ENCODE data around the gene TPD52L1. TPM values are rescaled to one million over a fixed set of nuclear protein-coding genes. Genes with fewer than 3 reads are reported as not detected.

The TPD52L1 gene
- total and polyA plus RNA-seq, 2 of the 4 experiments (the other 2 are of a cell fraction), result 10.2 to 13.5 TPM

- H4K5ac ChIP-seq (ENCODE audit: low read depth, low read length), result no peak overlapping the region
- no peaks in the 10 kb centered on the region for H3K27me3 ChIP-seq (ENCODE audit: control insufficient read depth, insufficient read depth, low read length)
- peak overlapping the region; percentile 4; the same call in 1 of the 3 replicates for H2BK15ac ChIP-seq (ENCODE audit: low read depth, low read length)
- no peak overlapping the region for H3K9ac ChIP-seq (ENCODE audit: low read depth, low read length)
- TF ChIP-seq BHLHE40 (IDR thresholded peaks at IDR 0.05; ENCODE audit: low read depth, low read length), result no peak
- no peak for TF ChIP-seq CHD1 (IDR thresholded peaks at IDR 0.05; ENCODE audit: low read depth, low read length)
- no peak for TF ChIP-seq NFE2L2 (IDR thresholded peaks at IDR 0.05; ENCODE audit: low read depth, low read length)
- TF ChIP-seq USF2 (IDR thresholded peaks at IDR 0.05; ENCODE audit: low read depth, low read length), result no peak
- TF ChIP-seq FOS (IDR thresholded peaks at IDR 0.05; ENCODE audit: low read depth, low read length), result no peak
- no peak for TF ChIP-seq CEBPB (IDR thresholded peaks at IDR 0.05; ENCODE audit: low read depth, low read length)
- TF ChIP-seq SMC3 (IDR thresholded peaks at IDR 0.05; ENCODE audit: low read depth, low read length), result no peak
- no peak for TF ChIP-seq ELK1 (IDR thresholded peaks at IDR 0.05; ENCODE audit: borderline replicate concordance, low read depth, low read length)
- no peak for TF ChIP-seq RCOR1 (IDR thresholded peaks at IDR 0.05; ENCODE audit: insufficient replicate concordance, low read length)
- no peak for TF ChIP-seq RAD21 (IDR thresholded peaks at IDR 0.05; ENCODE audit: low read length)
- no peak for TF ChIP-seq MXI1 (IDR thresholded peaks at IDR 0.05; ENCODE audit: borderline replicate concordance, low read depth, low read length)
- no peak for TF ChIP-seq CTCF (conservative IDR thresholded peaks at IDR 0.05; ENCODE audit: low read depth, low read length)
- TF ChIP-seq MAZ (IDR thresholded peaks at IDR 0.05; ENCODE audit: borderline replicate concordance, low read depth, low read length), result no peak
- WGBS, 2 experiments (ENCODE audit: extremely low coverage in 2 of 2, insufficient read length in 1 of 2), result 73% methylated on average over 2 of the region's 3 CpGs; no CpG with 5 or more reads in 1 of the 2 experiments
- H3K9me1 ChIP-seq (ENCODE audit: insufficient read depth, low read length), result 0 out of 2 replicates have a peak, but pooled peaks cover 3% of the 10 kb centered on the region
- in situ Hi-C loops (cut with MboI; ENCODE audit: low sequenced_read_pairs), result loop anchor here (25.0 kb wide), 1 partner anchor 593 kb away; no protein-coding TSS in a partner anchor
- no peak overlapping the region for H3K4me2 ChIP-seq (ENCODE audit: low read depth, low read length)
- H3K23ac ChIP-seq (ENCODE audit: low read depth, low read length), result no peak overlapping the region
- no TSS peak for BruUV-seq (replicated peaks)
- intact Hi-C loops (cut with micrococcal nuclease), result no loop called here
- H3K18ac ChIP-seq (ENCODE audit: low read depth, low read length), result no peak overlapping the region
- no peak overlapping the region for H3K4ac ChIP-seq (ENCODE audit: low read depth, low read length)
- H2BK120ac ChIP-seq (ENCODE audit: low read depth, low read length), result no peak overlapping the region
- no peak overlapping the region for H3K27ac ChIP-seq (ENCODE audit: insufficient read depth, low read length)
- H3K14ac ChIP-seq (replicated peaks; ENCODE audit: low read depth, low read length), result no peak overlapping the region
- dilution Hi-C loops (cut with HindIII; ENCODE audit: low sequenced_read_pairs, unreplicated experiment), result no loop called here
- no peak overlapping the region for H2BK5ac ChIP-seq (ENCODE audit: low read depth, low read length, poor library complexity, severe bottlenecking)
- no peaks in the 10 kb centered on the region for H4K20me1 ChIP-seq (ENCODE audit: insufficient read depth, low read length)
- no peaks in the 10 kb centered on the region for H3K79me1 ChIP-seq (ENCODE audit: low read depth in 1 of 2, low read length in 2 of 2)
- H2AK5ac ChIP-seq (ENCODE audit: low read depth, low read length), result no peak overlapping the region
- no peaks in the 10 kb centered on the region for H3K36me3 ChIP-seq (ENCODE audit: control insufficient read depth, insufficient read depth, low read length)
- H4K91ac ChIP-seq (ENCODE audit: insufficient read depth, low read depth, low read length), result 0 out of 2 replicates have a peak overlapping the region, but pooled peaks have one; percentile 52
- DNase-seq (peak; percentile 50), ATAC-seq (ENCODE audit: low read depth) (peak; percentile 46)
- no peak overlapping the region for H3K56ac ChIP-seq (ENCODE audit: extremely low read depth, insufficient read depth, low read length)
- H3K9me3 ChIP-seq (ENCODE audit: control insufficient read depth, insufficient read depth, low read length), result no peaks in the 10 kb centered on the region
- ChIA-PET CTCF (interaction anchor here (1.3 kb wide), 1 partner anchor 15 kb away, joined by 3 read pairs; the partner anchor contains the start of gene TPD52L1), POLR2A (ENCODE audit: unreplicated experiment) (no interaction called here)
- H3K4me1 ChIP-seq (ENCODE audit: control insufficient read depth, insufficient read depth, low read length), result peaks cover 5% of the 10 kb centered on the region
- H3K4me3 ChIP-seq (ENCODE audit: insufficient read depth, low read depth, low read length), result no peak overlapping the region
- H2BK20ac ChIP-seq (ENCODE audit: low read depth, low read length), result 0 out of 2 replicates have a peak overlapping the region, but pooled peaks have one; percentile 9
- no peak overlapping the region for H2AK9ac ChIP-seq (replicated peaks; ENCODE audit: low read depth, low read length, poor library complexity)
- no peak overlapping the region for H4K8ac ChIP-seq (ENCODE audit: low read depth in 2 of 2, low read length in 2 of 2)
- peak overlapping the region; percentile 46 for H2AFZ ChIP-seq (replicated peaks; ENCODE audit: low read length, poor library complexity)
Measured at GRCh38 chr6:125169058-125169457, 15.5 kb downstream of the TPD52L1 start.

Data from IMR-90 (cell line).